ENCODE data around the gene GABRA4. TPM values are rescaled to one million over a fixed set of nuclear protein-coding genes. Genes with fewer than 3 reads are reported as not detected.

The GABRA4 gene
- total and polyA plus RNA-seq, 10 of the 15 experiments (the other 5 are each of a cell fraction or from before 2014, with no cell fraction given): 0.69 to 14.6 (median 1.1) TPM

GRCh38 chr4:47010912-47011446, 17.6 kb upstream of the GABRA4 start (continued):
- no peak; the same call in 1 of the 2 replicates for TF ChIP-seq ZBTB40 (IDR thresholded peaks at IDR 0.05; ENCODE audit: borderline replicate concordance)
- no peak for TF ChIP-seq RAD21 (IDR thresholded peaks at IDR 0.05; ENCODE audit: insufficient read depth, low read depth, low read length)
- no peak for TF ChIP-seq NR2C2 (IDR thresholded peaks at IDR 0.05; ENCODE audit: borderline replicate concordance, control insufficient read depth, insufficient read length, low read depth)
- TF ChIP-seq BCLAF1 (IDR thresholded peaks at IDR 0.05): no peak
- no peak for TF ChIP-seq NKRF (conservative IDR thresholded peaks at IDR 0.05)
- TF ChIP-seq TCF7 (IDR thresholded peaks at IDR 0.05; ENCODE audit: borderline replicate concordance): peak; percentile 29; the same call in 1 of the 2 replicates
- TF ChIP-seq MXI1 (IDR thresholded peaks at IDR 0.05; ENCODE audit: low read depth, low read length): no peak
- TF ChIP-seq NR2F1 (conservative IDR thresholded peaks at IDR 0.05): peak; percentile 96
- TF ChIP-seq CBFB (IDR thresholded peaks at IDR 0.05; ENCODE audit: low read depth): no peak
- no peak for TF ChIP-seq ATF2 (IDR thresholded peaks at IDR 0.05; ENCODE audit: low read length)
- no peak for TF ChIP-seq PKNOX1 (IDR thresholded peaks at IDR 0.05)
- no peak for TF ChIP-seq POLR2AphosphoS2 (IDR thresholded peaks at IDR 0.05; ENCODE audit: low read depth, low read length)
- TF ChIP-seq SUZ12 (IDR thresholded peaks at IDR 0.05; ENCODE audit: unreplicated experiment): no peak
- TF ChIP-seq SMC3 (IDR thresholded peaks at IDR 0.05; ENCODE audit: borderline replicate concordance, low read length): no peak
- no peak for TF ChIP-seq EZH2 (IDR thresholded peaks at IDR 0.05; ENCODE audit: borderline replicate concordance, control insufficient read depth, low read depth, low read length)
